ENCODE data around the gene PDZD2.

DNA sequence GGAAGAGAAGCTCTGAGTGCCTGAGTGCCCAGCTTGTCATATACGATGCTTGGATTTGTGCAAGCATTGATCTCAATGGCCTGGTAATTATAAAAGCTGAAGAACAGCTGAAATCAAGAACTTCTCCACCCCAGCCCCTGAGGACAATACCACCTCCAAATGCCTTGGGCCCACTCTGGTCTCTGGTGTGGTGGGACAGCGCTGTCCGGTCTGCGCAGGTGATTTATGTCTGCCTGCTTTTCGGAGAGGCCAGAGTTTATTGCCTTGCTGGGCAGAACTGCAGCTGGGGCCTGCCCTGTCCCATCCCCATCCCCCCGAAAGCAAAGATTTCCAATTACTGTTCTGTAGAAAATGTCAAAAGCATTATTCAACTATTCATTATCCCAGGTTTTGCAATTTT, 1.1 kb upstream of the PDZD2 start:
- TF ChIP-seq, protein P1, sequence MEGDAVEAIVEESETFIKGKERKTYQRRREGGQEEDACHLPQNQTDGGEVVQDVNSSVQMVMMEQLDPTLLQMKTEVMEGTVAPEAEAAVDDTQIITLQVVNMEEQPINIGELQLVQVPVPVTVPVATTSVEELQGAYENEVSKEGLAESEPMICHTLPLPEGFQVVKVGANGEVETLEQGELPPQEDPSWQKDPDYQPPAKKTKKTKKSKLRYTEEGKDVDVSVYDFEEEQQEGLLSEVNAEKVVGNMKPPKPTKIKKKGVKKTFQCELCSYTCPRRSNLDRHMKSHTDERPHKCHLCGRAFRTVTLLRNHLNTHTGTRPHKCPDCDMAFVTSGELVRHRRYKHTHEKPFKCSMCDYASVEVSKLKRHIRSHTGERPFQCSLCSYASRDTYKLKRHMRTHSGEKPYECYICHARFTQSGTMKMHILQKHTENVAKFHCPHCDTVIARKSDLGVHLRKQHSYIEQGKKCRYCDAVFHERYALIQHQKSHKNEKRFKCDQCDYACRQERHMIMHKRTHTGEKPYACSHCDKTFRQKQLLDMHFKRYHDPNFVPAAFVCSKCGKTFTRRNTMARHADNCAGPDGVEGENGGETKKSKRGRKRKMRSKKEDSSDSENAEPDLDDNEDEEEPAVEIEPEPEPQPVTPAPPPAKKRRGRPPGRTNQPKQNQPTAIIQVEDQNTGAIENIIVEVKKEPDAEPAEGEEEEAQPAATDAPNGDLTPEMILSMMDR (IDR thresholded peaks at IDR 0.05): no peak
- TF ChIP-seq ZFX (IDR thresholded peaks at IDR 0.05; ENCODE audit: borderline replicate concordance): no peak

Measured in 22Rv1 (cell line).